ENCODE measurements around the gene TSPYL2. TPM values are rescaled to one million over a fixed set of nuclear protein-coding genes. Genes with fewer than 3 reads are reported as not detected.

Gene TSPYL2
- 100 to 1,000 TPM; 104 to 232 (median 166) TPM for total RNA-seq
- 100 to 1,000 TPM; 167 to 185 TPM for polyA plus RNA-seq
- long read RNA-seq, donor 1, transcript TSPYL2-205 (6 exons, 966 nt): minor isoform, 8 of 425 reads
- long read RNA-seq, donor 1, transcript TSPYL2-201 (7 exons, 2,815 nt): major isoform, 141 of 425 reads
- long read RNA-seq, donor 1, partial matches to known transcripts: 186 of 425 reads
- long read RNA-seq, donor 1, other reads (novel, unspliced or antisense): 89 of 425 reads
- long read RNA-seq, donor 2, full-length matches to known transcripts: 63 of 123 reads
- long read RNA-seq, donor 2, partial matches to known transcripts: 60 of 123 reads
- long read RNA-seq, donor 2, other reads (novel, unspliced or antisense): 0 of 123 reads
- long read RNA-seq, donor 3, transcript TSPYL2-201 (7 exons, 2,815 nt): major isoform, 166 of 299 reads
- long read RNA-seq, donor 3, partial matches to known transcripts: 41 of 299 reads
- long read RNA-seq, donor 3, other reads (novel, unspliced or antisense): 92 of 299 reads

- TF ChIP-seq EP300 (IDR thresholded peaks at IDR 0.05) (no peak), CTCF (IDR thresholded peaks at IDR 0.05) (peak in 1 of 3 donors; percentile 16), POLR2A (IDR thresholded peaks at IDR 0.05) (peak; percentile 98)
- peak; percentile 94 to 96 (median 96) for DNase-seq
- H3K36me3 ChIP-seq: no peaks in the 10 kb centered on the region
- peak within 1 kb of the TSS; percentile 95 to 96 for H3K27ac ChIP-seq
- no peaks in the 10 kb centered on the region for H3K27me3 ChIP-seq
- H3K4me1 ChIP-seq (ENCODE audit: insufficient read depth): peaks cover 3% of the 10 kb centered on the region
- WGBS, 3 donors: 38 to 52% (median 39%) methylated on average over 56 to 86 of the region's 86 CpGs
- no peaks in the 10 kb centered on the region for H3K9me3 ChIP-seq
- intact Hi-C loops (cut with DNase I): no loop called here
- peak within 1 kb of the TSS; percentile 84 for H3K4me3 ChIP-seq
Measured at GRCh38 chrX:53081925-53082772, at the start of gene TSPYL2. Gene TSPYL2 (plus strand): TSS chrX:53082367. CDS start chrX:53082499, 132 bp downstream.

DNA sequence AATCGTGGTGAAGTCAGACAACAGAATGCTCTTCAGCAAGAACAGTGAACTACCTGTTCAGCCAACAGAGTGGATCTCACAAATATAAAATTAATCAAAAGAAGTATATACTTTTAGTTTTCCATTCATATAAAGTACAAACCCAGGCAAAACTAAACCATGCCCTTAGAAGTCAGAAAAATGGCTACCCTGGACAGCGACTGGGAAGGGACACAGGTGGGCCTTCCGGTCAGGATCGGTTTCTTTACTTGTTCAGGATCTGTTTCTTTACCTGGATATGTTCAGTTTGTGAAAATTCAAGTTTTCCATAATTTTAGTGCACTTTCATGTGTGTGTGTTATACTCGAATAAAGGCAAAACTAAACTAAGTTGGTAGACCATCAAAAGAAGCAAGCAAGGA is 46.0 kb upstream of the TSPYL2 start:
- Histone ChIP-seq H3K4me3 (no peak overlapping the region), H3K9me3 (no peaks in the 10 kb centered on the region), H3K4me1 (ENCODE audit: insufficient read depth) (no peaks in the 10 kb centered on the region), H3K36me3 (no peaks in the 10 kb centered on the region), H3K27me3 (no peaks in the 10 kb centered on the region), H3K27ac (no peak overlapping the region)
- WGBS, 3 donors: 47 to 54% (median 54%) methylated on average over 5 of the region's 5 CpGs
- TF ChIP-seq POLR2A (IDR thresholded peaks at IDR 0.05): no peak
- no peak for TF ChIP-seq EP300 (IDR thresholded peaks at IDR 0.05)
- no peak for TF ChIP-seq CTCF (IDR thresholded peaks at IDR 0.05)
- intact Hi-C loops (cut with DNase I): no loop called here
- no peak for DNase-seq

DNA sequence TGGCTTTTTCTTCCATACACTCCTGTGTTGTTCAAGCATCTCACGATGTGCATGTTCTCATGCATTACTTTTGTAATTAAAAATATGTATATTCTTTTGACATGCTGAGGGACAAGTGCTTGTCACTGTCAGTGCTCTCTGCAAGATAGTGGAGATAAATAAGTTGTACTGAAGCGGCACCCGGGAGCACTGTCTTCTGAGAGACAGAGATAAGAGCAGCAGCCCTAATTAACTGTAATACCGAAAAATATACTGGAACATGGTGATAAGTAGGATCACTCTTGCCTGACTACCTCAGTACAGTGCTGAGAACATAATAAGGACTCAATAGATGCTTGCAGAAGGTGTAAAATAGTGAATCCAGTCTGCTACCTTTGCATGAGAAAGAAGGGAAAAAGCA is 42.9 kb upstream of the TSPYL2 start:
- intact Hi-C loops (cut with DNase I): no loop called here
- WGBS, 3 donors: 52 to 63% (median 57%) methylated on average over 4 of the region's 4 CpGs
- Histone ChIP-seq H3K27me3 (no peaks in the 10 kb centered on the region), H3K36me3 (no peaks in the 10 kb centered on the region), H3K27ac (no peak overlapping the region), H3K9me3 (no peaks in the 10 kb centered on the region), H3K4me1 (ENCODE audit: insufficient read depth) (no peaks in the 10 kb centered on the region), H3K4me3 (no peak overlapping the region)
- TF ChIP-seq POLR2A (IDR thresholded peaks at IDR 0.05): no peak
- no peak for TF ChIP-seq CTCF (IDR thresholded peaks at IDR 0.05)
- TF ChIP-seq EP300 (IDR thresholded peaks at IDR 0.05): no peak
- no peak for DNase-seq

DNA sequence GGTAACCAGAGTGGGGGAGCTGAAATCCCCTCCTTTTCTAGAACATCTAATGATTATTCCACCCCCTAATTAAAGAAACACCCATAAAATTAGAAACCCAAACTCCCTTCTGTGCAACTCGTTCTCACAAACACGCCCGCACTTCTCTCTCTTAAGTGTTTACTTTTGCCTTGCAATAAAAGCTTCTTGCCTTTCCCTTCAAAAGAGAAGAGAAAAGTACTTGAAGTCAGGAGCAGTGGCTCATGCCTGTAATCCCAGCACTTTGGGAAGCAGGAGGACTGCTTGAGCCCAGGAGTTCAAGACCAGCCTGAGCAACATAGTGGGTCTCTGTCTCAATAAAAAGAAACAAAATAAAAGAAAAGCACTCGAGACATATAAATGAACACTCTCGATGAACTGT is 37.2 kb upstream of the TSPYL2 start:
- DNase-seq: no peak
- H3K27ac ChIP-seq: no peak overlapping the region
- no peaks in the 10 kb centered on the region for H3K27me3 ChIP-seq
- WGBS, 3 donors: 45 to 58% (median 56%) methylated on average over 5 of the region's 5 CpGs
- H3K4me1 ChIP-seq (ENCODE audit: insufficient read depth): peaks cover 3% of the 10 kb centered on the region
- H3K9me3 ChIP-seq: no peaks in the 10 kb centered on the region
- intact Hi-C loops (cut with DNase I): no loop called here
- H3K4me3 ChIP-seq: no peak overlapping the region
- H3K36me3 ChIP-seq: no peaks in the 10 kb centered on the region
- TF ChIP-seq EP300 (IDR thresholded peaks at IDR 0.05) (no peak), POLR2A (IDR thresholded peaks at IDR 0.05) (no peak), CTCF (IDR thresholded peaks at IDR 0.05) (no peak)

All from ovary (tissue), 10 donors.